Metanephros (tissue), 1 donor: ENCODE data around the gene SPAST. TPM values are rescaled to one million over a fixed set of nuclear protein-coding genes. Genes with fewer than 3 reads are reported as not detected.

Source experiments
- total RNA-seq: library from RNA; depleted of rRNA; stranded (reverse); fragments of >200 nt; gene quantifications from one replicate; pipeline ENCODE4 v1.2.3, GENCODE V29; 2014

SPAST gene
- total RNA-seq, result 23.5 TPM

GRCh38 chr2:32063310-32064020 is at the start of gene SPAST:
Gene SPAST (plus strand): TSS chr2:32063556. CDS start chr2:32063832, 276 bp downstream.

GRCh38 chr2:32039447-32040219 is 23.7 kb upstream of the SPAST start, which contains the start of gene DPY30:
Gene DPY30 (minus strand): TSS chr2:32039805. CDS start chr2:32039456, 349 bp downstream.

Other genes with a start within 250 kb of the SPAST start
- 30.7 TPM for gene MEMO1, start 52.5 kb upstream of the SPAST start, total RNA-seq
- gene DPY30, start 23.8 kb upstream of the SPAST start, total RNA-seq, result 47.2 TPM
- 25.5 TPM for gene SLC30A6, start 102.3 kb downstream of the SPAST start, total RNA-seq
- gene NLRC4, start 201.3 kb downstream of the SPAST start, total RNA-seq, result 1.6 TPM
- gene YIPF4, start 214.3 kb downstream of the SPAST start, total RNA-seq, result 23.8 TPM